Kasumi-1 (cell line): Measurements from ENCODE around the gene COQ2.

Experiments used
- DNase-seq, 2 experiments: peaks; one replicate each; lab custom pipeline; 2025; lab: John Stamatoyannopoulos, UW

Gene COQ2

GRCh38 chr4:83217721-83218522, 66.7 kb downstream of the COQ2 start:
- peak; percentile 86 to 90 for DNase-seq

GRCh38 chr4:83216959-83217683, 67.5 kb downstream of the COQ2 start:
- no peak for DNase-seq

GRCh38 chr4:83214079-83214478, 70.5 kb downstream of the COQ2 start:
- DNase-seq = no peak
